Upper lobe of left lung (tissue), 4 donors: ENCODE measurements around the gene YIPF3.

Source experiments
- EP300 ChIP-seq, 4 donors: sonication (generic); formaldehyde crosslinking; IDR thresholded peaks; one replicate each; pipeline ENCODE4 v1.5.1; 2017; ENCODE audit warnings: antibody characterized with exemption in 4 of 4, control low read depth in 2 of 4
- POLR2A ChIP-seq, 4 donors: fragments of 450-650 bp; IDR thresholded peaks; one replicate each; pipeline ENCODE4 v1.5.1; 2016 to 2017; ENCODE audit warnings: antibody characterized with exemption in 4 of 4, mild to moderate bottlenecking in 2 of 4
- POLR2AphosphoS5 ChIP-seq, 2 donors: sonication (generic); formaldehyde crosslinking; IDR thresholded peaks; one replicate each; pipeline ENCODE4 v1.5.1; 2017; ENCODE audit warnings: antibody characterized with exemption in 2 of 2
- TF ChIP-seq, protein P1 (sequence below), 6 experiments: fragments of 450-650 bp in 4 of 6; fragments of 200-600 bp in 2 of 6; sonication (generic) in 2 of 6; IDR thresholded peaks; one replicate each; pipeline ENCODE4 v1.5.1; 2016 to 2019; ENCODE audit warnings: antibody characterized with exemption in 6 of 6

DNA sequence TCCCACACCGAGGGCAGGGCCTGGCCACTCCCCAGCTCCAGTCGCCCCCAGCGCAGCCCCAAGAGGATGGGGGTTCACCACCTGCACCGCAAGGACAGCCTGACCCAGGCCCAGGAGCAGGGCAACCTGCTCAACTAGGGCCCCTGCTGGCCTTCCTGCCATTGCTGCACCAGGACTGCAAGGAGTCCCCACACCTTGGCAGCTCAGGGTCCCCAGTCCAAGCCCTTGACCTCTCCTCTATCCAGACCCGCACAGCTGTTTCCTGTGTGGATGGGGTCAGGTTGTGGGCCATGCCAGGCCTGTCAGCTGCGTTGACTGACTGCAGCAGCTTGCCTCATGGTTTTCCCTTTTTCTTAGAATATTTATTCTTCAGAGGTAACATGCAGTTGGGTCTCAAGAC lies 11.0 kb downstream of the YIPF3 start:
- TF ChIP-seq, protein P1, sequence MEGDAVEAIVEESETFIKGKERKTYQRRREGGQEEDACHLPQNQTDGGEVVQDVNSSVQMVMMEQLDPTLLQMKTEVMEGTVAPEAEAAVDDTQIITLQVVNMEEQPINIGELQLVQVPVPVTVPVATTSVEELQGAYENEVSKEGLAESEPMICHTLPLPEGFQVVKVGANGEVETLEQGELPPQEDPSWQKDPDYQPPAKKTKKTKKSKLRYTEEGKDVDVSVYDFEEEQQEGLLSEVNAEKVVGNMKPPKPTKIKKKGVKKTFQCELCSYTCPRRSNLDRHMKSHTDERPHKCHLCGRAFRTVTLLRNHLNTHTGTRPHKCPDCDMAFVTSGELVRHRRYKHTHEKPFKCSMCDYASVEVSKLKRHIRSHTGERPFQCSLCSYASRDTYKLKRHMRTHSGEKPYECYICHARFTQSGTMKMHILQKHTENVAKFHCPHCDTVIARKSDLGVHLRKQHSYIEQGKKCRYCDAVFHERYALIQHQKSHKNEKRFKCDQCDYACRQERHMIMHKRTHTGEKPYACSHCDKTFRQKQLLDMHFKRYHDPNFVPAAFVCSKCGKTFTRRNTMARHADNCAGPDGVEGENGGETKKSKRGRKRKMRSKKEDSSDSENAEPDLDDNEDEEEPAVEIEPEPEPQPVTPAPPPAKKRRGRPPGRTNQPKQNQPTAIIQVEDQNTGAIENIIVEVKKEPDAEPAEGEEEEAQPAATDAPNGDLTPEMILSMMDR (IDR thresholded peaks at IDR 0.05): no peak
- no peak for TF ChIP-seq POLR2A (IDR thresholded peaks at IDR 0.05)
- no peak for TF ChIP-seq POLR2AphosphoS5 (IDR thresholded peaks at IDR 0.05)
- TF ChIP-seq EP300 (IDR thresholded peaks at IDR 0.05): no peak
